Right lobe of liver (tissue), 6 donors: ENCODE data around the gene EXD3. TPM values are rescaled to one million over a fixed set of nuclear protein-coding genes. Genes with fewer than 3 reads are reported as not detected.
A peak's percentile ranks its signal among the peaks of the same experiment; 100 is the strongest.

ENCODE experiments used
- ATAC-seq, 4 donors: fragments of 200-7000 bp; cut with Tn5 transposase; one replicate each; pipeline ENCODE4 v1.9.1; 2020; ENCODE audit warnings: mild to moderate bottlenecking in 4 of 4, moderate library complexity in 4 of 4
- DNase-seq, 3 donors: peaks; one replicate each; pipeline ENCODE4 v3.0.0-alpha.2; 2020
- H3K27ac ChIP-seq, 3 donors: fragments of 200-600 bp; one replicate each; pipeline ENCODE4 v1.8.0; 2022
- H3K27me3 ChIP-seq, 2 donors: fragments of 200-600 bp; one replicate each; pipeline ENCODE4 v1.8.0; 2022
- H3K36me3 ChIP-seq, 4 donors: fragments of 200-600 bp; sonication (generic) in 1 of 4; one replicate each; pipeline versions ENCODE4 v1.5.1 to v1.8.0; 2017 to 2022; ENCODE audit warnings: control low read depth in 1 of 4
- H3K4me1 ChIP-seq, 4 donors: fragments of 200-600 bp; sonication (generic) in 1 of 4; one replicate each; pipeline versions ENCODE4 v1.5.1 to v1.8.0; 2017 to 2022; ENCODE audit warnings: control low read depth in 1 of 4
- H3K4me3 ChIP-seq, 3 donors: fragments of 200-600 bp; one replicate each; pipeline ENCODE4 v1.8.0; 2022
- H3K9me3 ChIP-seq, 4 donors: fragments of 200-600 bp; sonication (generic) in 1 of 4; one replicate each; pipeline versions ENCODE4 v1.5.1 to v1.8.0; 2017 to 2022; ENCODE audit warnings: control low read depth in 1 of 4
- POLR2A ChIP-seq: fragments of 450-650 bp; IDR thresholded peaks from one replicate; pipeline ENCODE4 v1.6.1; 2017; ENCODE audit warnings: antibody characterized with exemption, mild to moderate bottlenecking
- WGBS: methylation state at CpG from one replicate; pipeline ENCODE4 v1.1.6; 2018; ENCODE audit warnings: low coverage, low lambda C conversion rate; ENCODE audit not compliant: insufficient coverage; ENCODE audit errors: missing lambda C conversion rate; 5-methylcytosine and 5-hydroxymethylcytosine counted together
- intact Hi-C, 2 donors: fragments of 100-400 bp; cut with DNase I; formaldehyde crosslinking; loops; one replicate each; pipeline versions ENCODE4 v1.11.2 to v1.14.1; 2022
- total RNA-seq, 6 experiments: library from RNA; depleted of rRNA in 2 of 6; stranded (reverse); fragments of >200 nt in 2 of 6; fragmentation: NEBNext Ultra II Directional in 3 of 6; extraction: Animal tissue kit (Norgen Biotek cat#: 25700) in 3 of 6; gene quantifications; one replicate each; pipeline versions ENCODE4 v1.1.0 to v1.2.4, GENCODE V29; 2016 to 2023
- TF ChIP-seq, protein P1 (sequence below), 4 donors: fragments of 200-600 bp in 3 of 4; fragments of 450-650 bp in 1 of 4; IDR thresholded peaks; one replicate each; pipeline versions ENCODE4 v1.5.1 to v1.8.0; 2016 to 2022; ENCODE audit warnings: antibody characterized with exemption in 4 of 4, mild to moderate bottlenecking in 2 of 4
- donor health status: DM: no; HTN: yes; CAD: no.
- donor health status: DM: no; HTN: no; CAD: no.
- donor health status: DM: no; HTN: no; CAD: no.
- donor health status: DM: no; HTN: yes; CAD: no.
- donor health status: DM: no; HTN: yes; CAD: no.

Gene EXD3
- total RNA-seq, 6 experiments from 2014 or later: 3.3 to 14.4 (median 10.6) TPM

DNA sequence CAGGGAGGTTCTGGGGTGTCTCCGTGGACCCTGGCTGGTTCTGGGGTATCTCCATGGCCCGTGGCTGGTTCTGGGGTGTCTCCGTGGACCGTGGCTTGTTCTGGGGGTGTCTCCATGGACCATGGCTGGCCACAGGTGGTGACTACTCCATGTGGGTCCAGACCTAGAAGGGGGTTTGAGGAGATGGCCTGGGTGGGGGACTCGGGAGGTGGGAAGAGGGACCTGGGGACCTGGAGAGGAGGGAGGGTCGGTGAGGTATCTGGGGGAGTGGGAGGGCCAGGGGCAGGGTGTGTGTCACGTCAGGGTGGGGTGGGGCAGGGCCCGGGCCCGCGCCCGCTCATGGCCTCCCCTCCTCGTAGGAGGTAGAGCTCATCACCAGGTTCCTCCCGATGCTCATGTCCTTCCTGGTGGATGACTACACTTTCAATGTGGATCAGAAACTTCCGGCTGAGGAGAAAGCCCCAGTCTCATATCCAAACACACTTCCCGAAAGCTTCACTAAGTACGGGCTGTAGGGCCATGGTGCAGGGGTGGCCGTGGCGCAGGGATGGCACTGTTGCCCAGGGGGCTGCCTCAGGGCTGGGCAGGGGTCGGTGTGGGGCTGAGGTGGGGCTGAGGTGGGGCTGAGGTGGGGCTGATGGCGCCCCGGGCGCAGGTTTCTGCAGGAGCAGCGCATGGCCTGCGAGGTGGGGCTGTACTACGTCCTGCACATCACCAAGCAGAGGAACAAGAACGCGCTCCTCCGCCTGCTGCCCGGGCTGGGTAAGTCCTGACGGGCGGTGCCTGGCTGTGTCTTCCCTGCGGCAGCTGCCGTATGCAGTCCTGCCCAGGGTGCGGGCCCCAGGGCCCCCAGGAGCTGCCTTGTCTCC, 156.1 kb downstream of the EXD3 start:
- no peak for ATAC-seq
- Histone ChIP-seq H3K27ac (no peak overlapping the region), H3K36me3 (peaks cover 0 to 13% (median 2%) of the 10 kb centered on the region in 4 donors), H3K9me3 (no peaks in the 10 kb centered on the region), H3K4me1 (peaks cover 0 to 23% (median 12%) of the 10 kb centered on the region in 4 donors), H3K4me3 (no peak overlapping the region), H3K27me3 (no peaks in the 10 kb centered on the region)
- TF ChIP-seq, protein P1, sequence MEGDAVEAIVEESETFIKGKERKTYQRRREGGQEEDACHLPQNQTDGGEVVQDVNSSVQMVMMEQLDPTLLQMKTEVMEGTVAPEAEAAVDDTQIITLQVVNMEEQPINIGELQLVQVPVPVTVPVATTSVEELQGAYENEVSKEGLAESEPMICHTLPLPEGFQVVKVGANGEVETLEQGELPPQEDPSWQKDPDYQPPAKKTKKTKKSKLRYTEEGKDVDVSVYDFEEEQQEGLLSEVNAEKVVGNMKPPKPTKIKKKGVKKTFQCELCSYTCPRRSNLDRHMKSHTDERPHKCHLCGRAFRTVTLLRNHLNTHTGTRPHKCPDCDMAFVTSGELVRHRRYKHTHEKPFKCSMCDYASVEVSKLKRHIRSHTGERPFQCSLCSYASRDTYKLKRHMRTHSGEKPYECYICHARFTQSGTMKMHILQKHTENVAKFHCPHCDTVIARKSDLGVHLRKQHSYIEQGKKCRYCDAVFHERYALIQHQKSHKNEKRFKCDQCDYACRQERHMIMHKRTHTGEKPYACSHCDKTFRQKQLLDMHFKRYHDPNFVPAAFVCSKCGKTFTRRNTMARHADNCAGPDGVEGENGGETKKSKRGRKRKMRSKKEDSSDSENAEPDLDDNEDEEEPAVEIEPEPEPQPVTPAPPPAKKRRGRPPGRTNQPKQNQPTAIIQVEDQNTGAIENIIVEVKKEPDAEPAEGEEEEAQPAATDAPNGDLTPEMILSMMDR (IDR thresholded peaks at IDR 0.05): no peak
- TF ChIP-seq POLR2A: no peak
- peak in 1 of 3 donors; percentile 45 for DNase-seq
- WGBS: 33% methylated on average over 3 of the region's 34 CpGs
- intact Hi-C loops: no loop called here

GRCh38 chr9:137266162-137266527, 156.8 kb downstream of the EXD3 start:
- DNase-seq: peak in 2 of 3 donors; percentile 26 to 49
- WGBS: 100% methylated on average over 1 of the region's 15 CpGs
- H3K4me1 ChIP-seq: peaks cover 0 to 23% (median 12%) of the 10 kb centered on the region in 4 donors
- no peak overlapping the region for H3K27ac ChIP-seq
- intact Hi-C loops: no loop called here
- H3K36me3 ChIP-seq: peaks cover 0 to 13% (median 2%) of the 10 kb centered on the region in 4 donors
- H3K27me3 ChIP-seq: no peaks in the 10 kb centered on the region
- no peak for TF ChIP-seq POLR2A
- TF ChIP-seq, protein P1 (IDR thresholded peaks at IDR 0.05): no peak
- no peak for ATAC-seq
- no peaks in the 10 kb centered on the region for H3K9me3 ChIP-seq
- H3K4me3 ChIP-seq: no peak overlapping the region

DNA sequence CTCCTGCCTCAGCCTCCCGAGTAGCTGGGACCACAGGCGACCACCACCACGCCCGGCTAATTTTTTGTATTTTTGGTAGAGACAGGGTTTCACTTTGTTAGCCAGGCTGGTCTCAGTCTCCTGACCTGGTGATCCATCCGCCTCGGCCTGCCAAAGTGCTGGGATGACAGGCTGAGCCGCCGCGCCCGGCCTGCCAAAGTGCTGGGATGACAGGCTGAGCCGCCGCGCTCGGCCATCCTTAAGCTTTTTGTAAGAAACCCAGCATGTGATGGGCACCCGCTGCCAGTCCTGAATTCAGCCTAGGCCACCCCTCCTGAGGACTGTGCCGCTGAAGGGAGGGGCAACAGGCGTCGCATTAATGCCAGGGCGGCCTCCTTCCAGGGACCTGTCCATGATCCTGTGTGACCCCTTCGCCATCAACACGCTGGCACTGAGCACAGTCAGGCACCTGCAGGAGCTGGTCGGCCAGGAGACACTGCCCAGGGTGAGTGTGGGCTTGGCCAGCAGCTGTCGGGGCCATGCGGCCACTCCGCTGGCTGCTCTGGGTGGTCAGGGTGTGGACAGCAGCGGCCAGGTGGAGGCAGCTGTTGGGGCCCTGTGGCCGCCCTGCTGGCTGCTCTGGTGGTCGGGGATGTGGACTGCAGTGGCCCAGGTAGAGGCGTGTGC, 157.3 kb downstream of the EXD3 start:
- Histone ChIP-seq H3K27me3 (no peaks in the 10 kb centered on the region), H3K4me1 (peaks cover 0 to 23% (median 12%) of the 10 kb centered on the region in 4 donors), H3K36me3 (peaks cover 0 to 13% (median 2%) of the 10 kb centered on the region in 4 donors), H3K4me3 (no peak overlapping the region), H3K9me3 (no peaks in the 10 kb centered on the region), H3K27ac (no peak overlapping the region)
- DNase-seq (peak in 1 of 3 donors; percentile 45), ATAC-seq (no peak)
- 84% methylated on average over 7 of the region's 29 CpGs for WGBS
- intact Hi-C loops: no loop called here
- no peak for TF ChIP-seq POLR2A
- TF ChIP-seq, protein P1 (IDR thresholded peaks at IDR 0.05): no peak

- Histone ChIP-seq H3K27ac (no peak overlapping the region), H3K4me1 (peaks cover 0 to 15% (median 4%) of the 10 kb centered on the region in 4 donors), H3K27me3 (no peaks in the 10 kb centered on the region), H3K36me3 (peaks cover 0 to 16% (median 2%) of the 10 kb centered on the region in 4 donors), H3K9me3 (no peaks in the 10 kb centered on the region), H3K4me3 (no peak overlapping the region)
- DNase-seq: peak in 1 of 3 donors; percentile 51
- WGBS: no CpG with 5 or more reads among the region's 22 CpGs
- intact Hi-C loops: no loop called here
- no peak for TF ChIP-seq POLR2A
- TF ChIP-seq, protein P1 (IDR thresholded peaks at IDR 0.05): no peak
- ATAC-seq: no peak
Measured at GRCh38 chr9:137264067-137264466, 158.9 kb downstream of the EXD3 start.
